ENCODE results near the gene PTH1R. TPM values are rescaled to one million over a fixed set of nuclear protein-coding genes. Genes with fewer than 3 reads are reported as not detected.

Gene PTH1R
- total RNA-seq, 1 experiment from 2014 or later = 1.3 TPM

- no peak for DNase-seq (ENCODE audit: low read depth)
Measured at GRCh38 chr3:46863261-46863782, 14.2 kb upstream of the PTH1R start, which contains the start of gene MYL3. TSS of gene MYL3 (minus strand) at chr3:46863444. CDS start at chr3:46863390, 54 bp downstream.

GRCh38 chr3:46864061-46864881 is 13.2 kb upstream of the PTH1R start:
- no peak for DNase-seq (ENCODE audit: low read depth)

DNA sequence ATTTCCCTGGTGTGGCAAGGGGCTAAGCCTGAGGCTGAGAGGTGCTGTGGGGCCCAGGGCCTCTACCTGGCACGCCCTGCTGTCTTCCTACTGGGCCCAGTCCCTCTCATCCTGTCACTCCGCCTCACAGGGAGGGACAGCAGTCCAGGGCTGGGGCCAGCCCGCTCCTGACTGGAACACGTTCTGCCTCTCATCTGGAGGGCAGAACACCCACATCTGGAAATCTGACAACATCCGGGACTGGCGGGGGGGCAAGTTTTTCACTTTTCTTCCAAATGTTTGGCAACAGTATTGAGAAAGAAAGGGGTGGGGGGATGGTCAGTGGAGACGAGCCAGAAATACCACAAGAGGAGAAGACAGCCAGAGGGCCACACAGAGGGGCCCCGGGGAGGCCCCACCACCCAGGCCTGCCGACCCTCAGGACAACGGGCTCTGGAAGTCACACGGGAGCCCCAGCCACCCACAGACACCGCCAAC is 12.5 kb upstream of the PTH1R start:
- no peak for DNase-seq (ENCODE audit: low read depth)

GRCh38 chr3:46865546-46865945 is 12.0 kb upstream of the PTH1R start:
- no peak for DNase-seq (ENCODE audit: low read depth)

- no peak for DNase-seq (ENCODE audit: low read depth)
Measured at GRCh38 chr3:46866032-46866595, 11.4 kb upstream of the PTH1R start.

DNA sequence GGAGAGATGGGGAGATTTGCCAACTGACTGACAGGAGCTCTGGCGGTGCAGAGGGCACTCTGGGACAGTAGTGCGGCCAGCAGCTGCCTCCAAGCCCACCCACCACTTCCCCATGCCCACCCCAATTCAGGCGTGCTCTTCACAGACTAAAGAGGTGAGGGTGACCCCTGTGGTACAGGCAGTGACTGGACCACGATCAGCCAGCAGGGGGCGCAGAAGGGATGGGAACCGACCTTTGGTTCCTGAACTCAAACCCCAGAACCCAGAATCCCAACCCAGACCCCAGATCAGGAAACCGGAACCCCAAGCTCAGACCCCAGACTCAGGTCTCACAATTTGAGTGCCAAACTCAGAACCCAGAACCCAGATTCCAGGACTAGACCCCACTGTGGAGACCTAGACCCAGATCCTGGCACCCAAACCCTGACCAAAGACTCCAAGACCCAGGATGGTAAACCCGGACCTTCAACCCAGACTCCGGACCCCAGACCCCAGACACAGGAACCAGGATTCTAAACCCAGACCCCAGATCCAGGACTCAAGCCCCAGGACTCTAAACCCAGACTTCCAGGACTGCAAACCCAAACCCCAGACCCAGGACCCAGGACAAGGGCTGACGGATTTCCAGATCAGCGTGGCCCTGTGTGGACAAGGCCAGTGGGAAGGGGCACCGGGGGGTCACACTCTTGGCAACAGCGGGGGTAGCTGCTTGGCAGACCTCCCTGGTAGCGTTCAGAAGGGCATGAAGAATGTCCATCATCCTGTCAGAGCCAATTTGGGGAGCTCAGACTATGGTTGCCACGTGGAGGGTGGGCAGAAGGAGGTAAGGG is 10.6 kb upstream of the PTH1R start:
- peak; percentile 30 for DNase-seq (ENCODE audit: low read depth)

- no peak for DNase-seq (ENCODE audit: low read depth)
Measured at GRCh38 chr3:46867550-46867898, 10.0 kb upstream of the PTH1R start.

DNA sequence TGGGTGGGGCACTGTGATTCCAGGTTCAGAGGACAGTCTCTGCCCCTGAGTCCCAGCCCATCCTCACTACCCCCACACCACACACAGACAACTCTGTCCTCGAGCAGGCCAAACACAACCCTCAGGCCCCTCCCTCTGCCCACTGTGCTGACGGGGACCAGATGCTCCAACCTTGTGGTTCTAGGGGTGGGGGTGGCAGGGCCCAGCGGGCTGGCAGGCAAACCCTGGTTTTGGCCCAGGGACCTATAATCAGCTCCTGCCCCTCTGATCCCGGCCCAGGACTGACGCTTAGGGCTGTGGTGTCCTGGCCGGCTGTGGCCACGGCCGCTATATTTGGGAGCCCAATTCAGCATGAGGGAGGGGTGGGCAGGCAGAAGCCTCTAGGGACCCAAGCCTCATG is 9.2 kb upstream of the PTH1R start:
- no peak for DNase-seq (ENCODE audit: low read depth)

DNA sequence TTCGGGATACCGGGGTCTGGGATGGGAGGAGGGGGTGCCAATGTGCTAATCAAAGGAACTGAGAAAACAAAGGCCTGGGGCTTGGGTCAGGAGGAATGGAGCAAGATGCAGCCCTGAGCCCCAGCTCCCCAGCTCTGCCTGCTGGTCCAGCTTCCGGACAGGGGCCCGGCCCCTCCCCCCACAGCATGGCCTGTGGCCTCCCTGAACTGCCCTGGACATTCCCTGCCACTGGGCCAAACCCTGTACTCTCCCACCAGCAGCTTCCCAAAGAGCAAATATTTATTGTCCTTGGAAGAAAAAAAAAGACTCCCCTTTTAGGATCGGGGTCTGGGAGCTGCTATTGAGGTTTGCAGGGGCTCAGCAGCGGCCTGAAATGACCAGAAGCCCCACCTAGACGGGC is 8.6 kb upstream of the PTH1R start:
- no peak for DNase-seq (ENCODE audit: low read depth)

GRCh38 chr3:46869440-46869839 is 8.1 kb upstream of the PTH1R start:
- no peak for DNase-seq (ENCODE audit: low read depth)

GRCh38 chr3:46870651-46871050 is 6.9 kb upstream of the PTH1R start:
- no peak for DNase-seq (ENCODE audit: low read depth)

DNA sequence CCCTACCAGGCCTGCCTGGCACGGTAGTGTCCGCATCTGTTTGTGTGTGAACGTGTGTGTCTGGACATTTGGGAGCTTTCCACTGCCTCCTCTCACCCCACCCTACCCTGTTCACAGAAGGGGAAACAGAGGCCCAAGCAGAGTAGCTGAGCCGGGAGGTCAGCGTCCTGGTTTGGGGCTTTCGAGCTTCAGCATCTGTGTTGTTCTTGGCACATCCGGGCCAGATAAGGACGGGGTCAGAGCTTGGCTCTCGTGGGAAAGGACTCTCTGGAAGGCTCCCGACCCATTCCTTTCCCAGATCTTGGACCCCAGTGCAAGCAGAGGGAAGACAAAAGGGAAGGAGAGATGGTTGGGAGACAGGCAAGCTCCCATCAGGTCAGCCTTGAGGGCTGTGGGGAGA is 6.3 kb upstream of the PTH1R start:
- no peak for DNase-seq (ENCODE audit: low read depth)

DNA sequence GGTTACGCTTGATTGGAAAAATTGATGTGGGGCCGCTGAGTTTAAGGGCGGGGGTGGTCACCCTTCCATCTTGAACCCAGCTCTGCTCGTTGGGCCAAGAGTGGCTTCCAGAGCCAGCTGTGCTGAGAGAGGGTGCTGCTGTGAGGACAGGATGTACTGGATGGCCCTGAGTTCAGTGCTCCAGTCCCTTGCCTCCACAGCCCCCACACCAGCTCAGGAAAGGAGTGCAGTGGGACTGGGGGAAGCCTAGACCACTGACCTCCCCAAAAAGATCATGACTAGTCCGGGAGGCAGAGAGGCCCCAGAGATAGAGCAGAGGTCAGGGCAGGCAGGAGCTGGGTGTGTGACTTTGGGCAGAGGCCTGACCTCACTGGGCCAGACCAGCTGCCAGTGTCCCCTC is 4.0 kb upstream of the PTH1R start:
- DNase-seq (ENCODE audit: low read depth) = no peak

DNA sequence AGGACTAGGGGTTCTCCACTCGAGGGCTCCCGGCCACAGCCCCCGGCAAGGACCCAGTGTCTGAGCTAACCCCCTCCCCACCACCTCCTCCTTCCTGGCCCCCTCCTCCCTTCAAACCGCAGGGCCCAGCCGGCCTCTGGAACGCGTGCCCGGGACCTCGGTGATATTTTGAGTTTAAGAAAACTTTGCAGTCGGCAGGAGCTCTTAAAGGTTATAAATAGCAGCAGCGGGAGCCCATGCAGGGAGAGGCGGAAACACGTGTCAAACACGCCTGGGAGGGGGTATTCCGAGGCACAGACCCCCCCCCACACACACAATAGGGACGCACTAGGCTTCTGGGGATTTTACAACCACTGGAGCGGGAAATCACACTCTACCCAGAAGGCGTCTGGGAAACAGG is 3.1 kb upstream of the PTH1R start:
- no peak for DNase-seq (ENCODE audit: low read depth)

GRCh38 chr3:46875560-46875959 is 2.0 kb upstream of the PTH1R start:
- no peak for DNase-seq (ENCODE audit: low read depth)

DNA sequence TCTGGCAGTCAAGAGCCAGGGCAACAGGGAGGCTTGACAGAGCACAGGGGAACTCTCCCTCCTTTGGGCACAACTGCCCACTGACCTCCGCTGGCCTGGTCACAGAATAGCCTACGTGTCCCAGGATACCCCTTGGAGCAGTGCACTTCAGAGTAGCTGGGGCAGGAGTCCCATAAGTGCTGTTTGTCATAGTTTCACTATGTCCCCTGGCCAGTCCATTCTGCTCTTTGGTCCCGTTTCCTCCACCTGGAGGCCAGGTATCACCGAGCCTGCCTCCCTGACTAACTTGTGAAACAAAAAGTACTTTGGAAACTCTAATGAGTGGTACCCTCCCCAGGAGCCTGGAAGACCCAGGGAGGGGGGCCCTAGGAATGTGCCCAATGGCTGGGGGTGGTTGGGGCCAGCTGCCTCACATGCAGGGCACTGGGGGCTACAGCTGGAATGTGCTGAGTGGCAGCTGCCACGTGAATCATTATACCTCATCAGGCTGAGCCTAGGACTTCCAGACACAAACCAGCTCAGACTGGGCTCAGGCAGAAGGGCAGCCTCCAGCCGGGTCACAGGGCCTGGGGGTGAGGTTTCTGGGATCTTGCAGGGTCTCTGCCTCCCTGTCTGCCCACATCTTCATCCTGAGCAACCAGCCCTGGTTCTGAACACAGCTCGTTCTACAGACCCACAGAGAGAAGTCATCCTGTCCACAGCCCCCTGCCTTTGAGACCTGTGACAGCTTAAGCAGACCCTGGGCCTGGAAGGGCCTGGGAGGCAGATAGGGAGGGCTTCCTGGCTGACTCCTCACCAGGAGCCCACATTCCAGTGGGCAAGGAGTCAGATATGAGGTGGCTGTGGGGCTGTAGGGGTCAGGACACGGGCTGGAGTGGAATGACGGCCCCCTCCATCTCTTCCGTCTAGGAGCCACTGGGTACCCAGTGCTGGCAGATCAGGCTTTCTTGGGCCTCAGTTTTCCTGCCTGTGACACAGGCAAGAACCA is 914 bp upstream of the PTH1R start:
- DNase-seq (ENCODE audit: low read depth) = no peak

DNA sequence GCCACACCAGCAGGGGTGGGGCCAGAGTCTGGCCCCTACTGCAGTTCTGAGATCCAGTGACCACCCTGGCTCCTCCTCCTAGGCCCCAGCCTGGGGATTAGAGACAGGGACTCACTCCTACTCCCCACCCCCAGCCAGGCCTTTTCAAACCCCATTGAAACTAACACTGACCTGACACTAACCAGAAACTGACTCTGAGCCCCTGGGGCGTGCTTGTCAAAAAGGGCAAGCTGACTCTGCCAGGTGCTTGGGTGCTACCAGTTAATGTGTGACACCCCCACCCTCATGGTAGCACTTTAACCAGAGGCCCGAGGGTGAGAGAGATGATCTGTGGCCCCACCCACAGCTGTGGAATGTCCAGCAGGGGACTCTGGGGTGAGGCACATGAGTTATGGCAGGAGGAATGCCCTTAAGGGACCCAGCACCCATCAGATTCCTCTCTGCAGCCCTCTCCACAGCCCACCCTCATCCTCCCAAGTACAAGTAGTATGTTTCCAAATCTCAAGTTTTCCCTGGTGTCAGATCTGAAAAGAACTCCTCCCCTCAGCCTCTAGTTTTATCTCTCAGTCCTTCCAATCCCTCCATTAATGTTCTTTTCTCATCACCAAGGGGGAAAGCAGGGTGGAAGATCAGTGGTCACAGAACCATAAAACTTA is 1.4 kb downstream of the PTH1R start:
- no peak for DNase-seq (ENCODE audit: low read depth)

- DNase-seq (ENCODE audit: low read depth) = no peak
Measured at GRCh38 chr3:46880884-46881595, 3.5 kb downstream of the PTH1R start.

GRCh38 chr3:46881596-46882376 is 4.3 kb downstream of the PTH1R start:
- DNase-seq (ENCODE audit: low read depth) = no peak

Data from LHCN-M2 (cell line).